HEK293 (cell line): ENCODE data around the gene SS18L1.

ENCODE experiments used
- CTCF ChIA-PET: fragments of 350-600 bp; formaldehyde crosslinking; extraction: SDS; loops from one replicate; lab custom pipeline; 2021; ENCODE audit warnings: antibody characterized with exemption; lab: Yijun Ruan, JAX
- POLR2A ChIA-PET: fragments of 300-600 bp; formaldehyde crosslinking; extraction: SDS; loops from one replicate; lab custom pipeline; 2020; ENCODE audit warnings: antibody characterized with exemption, inconsistent platforms; lab: Yijun Ruan, JAX
- H3K27ac ChIP-seq: fragments of 200-500 bp; sonication (Bioruptor generic); 2 replicates; pipeline ENCODE4 v1.5.1; 2014; ENCODE audit warnings: low read depth, low read length, control low read depth, inconsistent platforms; ENCODE audit errors: extremely low read depth
- H3K36me3 ChIP-seq, 2 experiments: fragments of 200-500 bp in 1 of 2; sonication (Bioruptor generic) in 1 of 2; 1 replicate in 1 of 2; 2 replicates in 1 of 2; pipeline ENCODE4 v1.5.1; 2014 to 2017; ENCODE audit warnings: inconsistent platforms in 2 of 2, low read length in 2 of 2; ENCODE audit not compliant: control insufficient read depth in 2 of 2, insufficient read depth in 1 of 2
- H3K4me1 ChIP-seq: fragments of 200-500 bp; sonication (Bioruptor generic); 2 replicates; pipeline ENCODE4 v1.5.1; 2014; ENCODE audit warnings: mild to moderate bottlenecking, low read length, inconsistent platforms; ENCODE audit not compliant: control insufficient read depth, insufficient read depth
- H3K4me3 ChIP-seq: 2 replicates; pipeline ENCODE4 v1.5.1; 2011; ENCODE audit warnings: low read depth, mild to moderate bottlenecking, control low read depth, low read length, moderate library complexity
- H3K9me3 ChIP-seq: fragments of 200-500 bp; sonication (Bioruptor generic); 2 replicates; pipeline ENCODE4 v1.5.1; 2014; ENCODE audit warnings: low read depth, low read length, inconsistent platforms; ENCODE audit not compliant: control insufficient read depth, insufficient read depth
- KLF16 ChIP-seq: fragments of 450-650 bp; formaldehyde crosslinking; IDR thresholded peaks from 2 replicates; pipeline ENCODE4 v1.5.1; 2017; ENCODE audit warnings: missing biosample characterization, missing genetic modification characterization
- KLF7 ChIP-seq: fragments of 450-650 bp; formaldehyde crosslinking; IDR thresholded peaks from 2 replicates; pipeline ENCODE4 v1.5.1; 2016; ENCODE audit warnings: missing biosample characterization, missing genetic modification characterization, borderline replicate concordance
- KLF8 ChIP-seq: fragments of 450-650 bp; formaldehyde crosslinking; IDR thresholded peaks from 2 replicates; pipeline ENCODE4 v1.5.1; 2016; ENCODE audit warnings: missing biosample characterization, missing genetic modification characterization
- OSR2 ChIP-seq: fragments of 450-650 bp; formaldehyde crosslinking; IDR thresholded peaks from 2 replicates; pipeline ENCODE4 v1.5.1; 2016; ENCODE audit warnings: missing biosample characterization, missing genetic modification characterization
- SCRT2 ChIP-seq: fragments of 450-650 bp; formaldehyde crosslinking; IDR thresholded peaks from 2 replicates; pipeline ENCODE4 v1.5.1; 2016; ENCODE audit warnings: missing biosample characterization, missing genetic modification characterization
- SP2 ChIP-seq: fragments of 450-650 bp; formaldehyde crosslinking; IDR thresholded peaks from 2 replicates; pipeline ENCODE4 v1.5.1; 2016; ENCODE audit warnings: missing biosample characterization, missing genetic modification characterization
- SP7 ChIP-seq: fragments of 450-650 bp; formaldehyde crosslinking; IDR thresholded peaks from 2 replicates; pipeline ENCODE4 v1.5.1; 2016; ENCODE audit warnings: missing biosample characterization, missing genetic modification characterization
- ZBTB21 ChIP-seq: fragments of 450-650 bp; formaldehyde crosslinking; IDR thresholded peaks from 2 replicates; pipeline ENCODE4 v1.5.1; 2017; ENCODE audit warnings: missing biosample characterization, missing genetic modification characterization
- ZBTB26 ChIP-seq: fragments of 450-650 bp; formaldehyde crosslinking; optimal IDR thresholded peaks from 2 replicates; pipeline ENCODE3; 2016; ENCODE audit warnings: missing biosample characterization, mild to moderate bottlenecking, missing genetic modification characterization
- ZNF23 ChIP-seq: fragments of 450-650 bp; formaldehyde crosslinking; IDR thresholded peaks from 2 replicates; pipeline ENCODE4 v1.5.1; 2016; ENCODE audit warnings: missing biosample characterization, missing genetic modification characterization, borderline replicate concordance
- ZNF335 ChIP-seq: fragments of 450-650 bp; formaldehyde crosslinking; conservative IDR thresholded peaks from 2 replicates; pipeline ENCODE4 v1.5.1; 2016; ENCODE audit warnings: missing biosample characterization, missing genetic modification characterization
- ZNF394 ChIP-seq: fragments of 450-650 bp; formaldehyde crosslinking; IDR thresholded peaks from 2 replicates; pipeline ENCODE4 v1.5.1; 2016; ENCODE audit warnings: missing biosample characterization, missing genetic modification characterization, mild to moderate bottlenecking, moderate library complexity, borderline replicate concordance
- ZNF548 ChIP-seq: fragments of 450-650 bp; formaldehyde crosslinking; IDR thresholded peaks from 2 replicates; pipeline ENCODE4 v1.5.1; 2016; ENCODE audit warnings: missing biosample characterization, missing genetic modification characterization
- ZNF585B ChIP-seq: fragments of 450-650 bp; formaldehyde crosslinking; IDR thresholded peaks from 2 replicates; pipeline ENCODE4 v1.5.1; 2016; ENCODE audit warnings: missing biosample characterization, missing genetic modification characterization
- ZSCAN5A ChIP-seq: fragments of 450-650 bp; formaldehyde crosslinking; IDR thresholded peaks from 2 replicates; pipeline ENCODE4 v1.5.1; 2016; ENCODE audit warnings: missing biosample characterization, missing genetic modification characterization
- ZXDB ChIP-seq: fragments of 450-650 bp; formaldehyde crosslinking; IDR thresholded peaks from 2 replicates; pipeline ENCODE4 v1.5.1; 2016; ENCODE audit warnings: missing biosample characterization, missing genetic modification characterization
- TF ChIP-seq, protein P1 (sequence below): fragments of 450-650 bp; formaldehyde crosslinking; IDR thresholded peaks from 2 replicates; pipeline ENCODE4 v1.5.1; 2016; ENCODE audit warnings: missing biosample characterization, missing genetic modification characterization
- TF ChIP-seq, protein P2 (sequence below): fragments of 450-650 bp; formaldehyde crosslinking; IDR thresholded peaks from 2 replicates; pipeline ENCODE4 v1.5.1; 2017; ENCODE audit warnings: missing biosample characterization, mild to moderate bottlenecking, missing genetic modification characterization, moderate library complexity
- TF ChIP-seq, protein P3 (sequence below): fragments of 450-650 bp; formaldehyde crosslinking; IDR thresholded peaks from 2 replicates; pipeline ENCODE4 v1.5.1; 2016; ENCODE audit warnings: missing biosample characterization, missing genetic modification characterization
- TF ChIP-seq, protein P4 (sequence below): fragments of 450-650 bp; formaldehyde crosslinking; IDR thresholded peaks from 2 replicates; pipeline ENCODE4 v1.5.1; 2016; ENCODE audit warnings: missing biosample characterization, missing genetic modification characterization
- TF ChIP-seq, protein P5 (sequence below): fragments of 450-650 bp; formaldehyde crosslinking; IDR thresholded peaks from 2 replicates; pipeline ENCODE4 v1.5.1; 2017; ENCODE audit warnings: missing biosample characterization, missing genetic modification characterization

SS18L1 gene

GRCh38 chr20:62120990-62121775 is 22.4 kb upstream of the SS18L1 start (continued):
- TF ChIP-seq ZBTB21 (no peak), ZXDB (no peak; the same call in 1 of the 2 replicates), SP2 (tag by site-specific recombination) (peak; percentile 46), ZNF548 (tag by site-specific recombination) (no peak), KLF7 (tag by site-specific recombination) (peak; percentile 17; the same call in 1 of the 2 replicates), ZNF585B (tag by site-specific recombination) (no peak), ZNF23 (tag by site-specific recombination) (no peak), OSR2 (tag by site-specific recombination) (no peak), SP7 (tag by site-specific recombination) (peak; percentile 76), ZSCAN5A (no peak), ZNF335 (peak; percentile 86), SCRT2 (no peak)
- TF ChIP-seq, protein P1, sequence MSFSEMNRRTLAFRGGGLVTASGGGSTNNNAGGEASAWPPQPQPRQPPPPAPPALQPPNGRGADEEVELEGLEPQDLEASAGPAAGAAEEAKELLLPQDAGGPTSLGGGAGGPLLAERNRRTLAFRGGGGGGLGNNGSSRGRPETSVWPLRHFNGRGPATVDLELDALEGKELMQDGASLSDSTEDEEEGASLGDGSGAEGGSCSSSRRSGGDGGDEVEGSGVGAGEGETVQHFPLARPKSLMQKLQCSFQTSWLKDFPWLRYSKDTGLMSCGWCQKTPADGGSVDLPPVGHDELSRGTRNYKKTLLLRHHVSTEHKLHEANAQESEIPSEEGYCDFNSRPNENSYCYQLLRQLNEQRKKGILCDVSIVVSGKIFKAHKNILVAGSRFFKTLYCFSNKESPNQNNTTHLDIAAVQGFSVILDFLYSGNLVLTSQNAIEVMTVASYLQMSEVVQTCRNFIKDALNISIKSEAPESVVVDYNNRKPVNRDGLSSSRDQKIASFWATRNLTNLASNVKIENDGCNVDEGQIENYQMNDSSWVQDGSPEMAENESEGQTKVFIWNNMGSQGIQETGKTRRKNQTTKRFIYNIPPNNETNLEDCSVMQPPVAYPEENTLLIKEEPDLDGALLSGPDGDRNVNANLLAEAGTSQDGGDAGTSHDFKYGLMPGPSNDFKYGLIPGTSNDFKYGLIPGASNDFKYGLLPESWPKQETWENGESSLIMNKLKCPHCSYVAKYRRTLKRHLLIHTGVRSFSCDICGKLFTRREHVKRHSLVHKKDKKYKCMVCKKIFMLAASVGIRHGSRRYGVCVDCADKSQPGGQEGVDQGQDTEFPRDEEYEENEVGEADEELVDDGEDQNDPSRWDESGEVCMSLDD (tag by site-specific recombination) = peak; percentile 41; the same call in 1 of the 2 replicates
- TF ChIP-seq, protein P2, sequence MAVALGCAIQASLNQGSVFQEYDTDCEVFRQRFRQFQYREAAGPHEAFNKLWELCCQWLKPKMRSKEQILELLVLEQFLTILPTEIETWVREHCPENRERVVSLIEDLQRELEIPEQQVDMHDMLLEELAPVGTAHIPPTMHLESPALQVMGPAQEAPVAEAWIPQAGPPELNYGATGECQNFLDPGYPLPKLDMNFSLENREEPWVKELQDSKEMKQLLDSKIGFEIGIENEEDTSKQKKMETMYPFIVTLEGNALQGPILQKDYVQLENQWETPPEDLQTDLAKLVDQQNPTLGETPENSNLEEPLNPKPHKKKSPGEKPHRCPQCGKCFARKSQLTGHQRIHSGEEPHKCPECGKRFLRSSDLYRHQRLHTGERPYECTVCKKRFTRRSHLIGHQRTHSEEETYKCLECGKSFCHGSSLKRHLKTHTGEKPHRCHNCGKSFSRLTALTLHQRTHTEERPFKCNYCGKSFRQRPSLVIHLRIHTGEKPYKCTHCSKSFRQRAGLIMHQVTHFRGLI = peak; percentile 44; the same call in 1 of the 2 replicates
- TF ChIP-seq, protein P3, sequence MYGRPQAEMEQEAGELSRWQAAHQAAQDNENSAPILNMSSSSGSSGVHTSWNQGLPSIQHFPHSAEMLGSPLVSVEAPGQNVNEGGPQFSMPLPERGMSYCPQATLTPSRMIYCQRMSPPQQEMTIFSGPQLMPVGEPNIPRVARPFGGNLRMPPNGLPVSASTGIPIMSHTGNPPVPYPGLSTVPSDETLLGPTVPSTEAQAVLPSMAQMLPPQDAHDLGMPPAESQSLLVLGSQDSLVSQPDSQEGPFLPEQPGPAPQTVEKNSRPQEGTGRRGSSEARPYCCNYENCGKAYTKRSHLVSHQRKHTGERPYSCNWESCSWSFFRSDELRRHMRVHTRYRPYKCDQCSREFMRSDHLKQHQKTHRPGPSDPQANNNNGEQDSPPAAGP = peak; percentile 60; the same call in 1 of the 2 replicates
- TF ChIP-seq, all 188 proteins: peak for 19

DNA sequence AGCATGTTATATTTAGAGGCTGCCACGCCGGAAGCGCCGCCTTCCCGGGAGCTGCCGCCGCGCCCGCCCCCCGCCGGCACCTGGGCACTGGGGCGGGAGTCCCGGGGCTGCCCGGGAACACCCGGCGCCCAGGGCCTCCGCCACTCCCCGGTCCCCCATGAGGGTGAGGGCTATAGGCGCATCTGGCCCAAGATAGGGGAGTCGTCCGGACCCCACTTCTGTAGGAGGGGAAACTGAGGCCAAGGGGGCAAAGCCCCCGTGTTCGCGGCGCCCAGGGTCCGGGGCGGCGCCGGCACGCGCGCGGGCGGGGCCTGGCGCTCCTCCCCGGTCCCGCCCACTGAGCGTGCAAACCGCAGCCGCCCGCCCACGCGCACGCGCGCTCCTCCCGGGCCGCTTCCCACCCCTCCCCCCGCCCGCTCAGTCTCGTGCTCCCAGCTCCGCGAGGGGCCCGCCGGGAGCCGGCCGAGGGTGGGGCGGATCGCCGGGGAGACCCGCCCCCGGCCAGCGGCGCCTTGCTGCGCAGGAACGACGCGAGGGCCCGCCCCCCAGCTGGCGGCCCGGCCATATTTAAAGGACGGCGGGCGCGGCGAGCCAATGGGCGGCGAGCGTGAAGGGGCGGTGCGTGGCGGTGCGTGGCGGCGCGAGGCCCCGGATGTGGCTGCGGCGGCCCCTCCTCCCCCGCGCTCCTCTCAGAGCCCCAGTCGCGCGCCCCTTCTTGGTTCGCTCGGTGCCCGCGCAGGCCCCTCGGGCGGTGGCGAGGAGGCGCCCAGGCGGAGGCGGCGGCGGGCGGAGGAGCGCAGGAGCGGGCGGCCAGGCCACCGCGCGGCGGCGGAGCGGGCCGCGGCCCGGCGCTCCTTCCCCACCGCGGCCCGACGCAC is 21.6 kb upstream of the SS18L1 start, which contains the start of gene LSM14B:
LSM14B (plus strand) TSS at position 700 of the 878 bp plus-strand sequence. CDS start 192 bp downstream, outside the sequence.
- Histone ChIP-seq H3K4me3 (peak within 1 kb of the TSS; percentile 80), H3K27ac (peak within 1 kb of the TSS; percentile 85), H3K9me3 (no peaks in the 10 kb centered on the region), H3K36me3 (peaks cover 13 to 35% of the 10 kb centered on the region in 2 experiments; a peak in 2 of 3 replicates), H3K4me1 (no peaks in the 10 kb centered on the region)
- CTCF ChIA-PET = interaction anchor here (0.8 to 1.1 kb wide), 2 partner anchors 35 to 111 kb away, joined by 3 to 4 read pairs; no protein-coding TSS in a partner anchor
- POLR2A ChIA-PET = interaction anchor here (0.6 to 2.6 kb wide), 11 partner anchors 13 to 265 kb away, joined by 3 to 22 read pairs (median 4); partner anchors contain the start of genes RPS21 and TAF4
- 0 out of 2 replicates have a peak, but pooled peaks have one; percentile 56 for TF ChIP-seq KLF8
- TF ChIP-seq, protein P4, sequence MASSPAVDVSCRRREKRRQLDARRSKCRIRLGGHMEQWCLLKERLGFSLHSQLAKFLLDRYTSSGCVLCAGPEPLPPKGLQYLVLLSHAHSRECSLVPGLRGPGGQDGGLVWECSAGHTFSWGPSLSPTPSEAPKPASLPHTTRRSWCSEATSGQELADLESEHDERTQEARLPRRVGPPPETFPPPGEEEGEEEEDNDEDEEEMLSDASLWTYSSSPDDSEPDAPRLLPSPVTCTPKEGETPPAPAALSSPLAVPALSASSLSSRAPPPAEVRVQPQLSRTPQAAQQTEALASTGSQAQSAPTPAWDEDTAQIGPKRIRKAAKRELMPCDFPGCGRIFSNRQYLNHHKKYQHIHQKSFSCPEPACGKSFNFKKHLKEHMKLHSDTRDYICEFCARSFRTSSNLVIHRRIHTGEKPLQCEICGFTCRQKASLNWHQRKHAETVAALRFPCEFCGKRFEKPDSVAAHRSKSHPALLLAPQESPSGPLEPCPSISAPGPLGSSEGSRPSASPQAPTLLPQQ (tag by site-specific recombination) = no peak
- no peak for TF ChIP-seq ZNF394 (tag by site-specific recombination)
- TF ChIP-seq KLF16 (tag by site-specific recombination) = 0 out of 2 replicates have a peak, but pooled peaks have one; percentile 7
- TF ChIP-seq ZBTB26 = peak; percentile 64
- TF ChIP-seq, protein P5, sequence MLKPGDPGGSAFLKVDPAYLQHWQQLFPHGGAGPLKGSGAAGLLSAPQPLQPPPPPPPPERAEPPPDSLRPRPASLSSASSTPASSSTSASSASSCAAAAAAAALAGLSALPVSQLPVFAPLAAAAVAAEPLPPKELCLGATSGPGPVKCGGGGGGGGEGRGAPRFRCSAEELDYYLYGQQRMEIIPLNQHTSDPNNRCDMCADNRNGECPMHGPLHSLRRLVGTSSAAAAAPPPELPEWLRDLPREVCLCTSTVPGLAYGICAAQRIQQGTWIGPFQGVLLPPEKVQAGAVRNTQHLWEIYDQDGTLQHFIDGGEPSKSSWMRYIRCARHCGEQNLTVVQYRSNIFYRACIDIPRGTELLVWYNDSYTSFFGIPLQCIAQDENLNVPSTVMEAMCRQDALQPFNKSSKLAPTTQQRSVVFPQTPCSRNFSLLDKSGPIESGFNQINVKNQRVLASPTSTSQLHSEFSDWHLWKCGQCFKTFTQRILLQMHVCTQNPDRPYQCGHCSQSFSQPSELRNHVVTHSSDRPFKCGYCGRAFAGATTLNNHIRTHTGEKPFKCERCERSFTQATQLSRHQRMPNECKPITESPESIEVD (tag by site-specific recombination) = no peak
